Lung (tissue), 12 donors: ENCODE results near the gene HK2. TPM values are rescaled to one million over a fixed set of nuclear protein-coding genes. Genes with fewer than 3 reads are reported as not detected.

ENCODE experiments used
- ATAC-seq: fragments of 200-7000 bp; cut with Tn5 transposase; one replicate; pipeline ENCODE4 v1.9.1; 2020; ENCODE audit warnings: moderate number of reproducible peaks; ENCODE audit not compliant: insufficient read depth, low FRiP score
- DNase-seq, 3 donors: peaks; one replicate each; pipeline ENCODE4 v3.0.0-alpha.2; 2013 to 2017
- H3K27ac ChIP-seq, 2 donors: one replicate each; pipeline ENCODE4 v1.5.1; 2013; ENCODE audit warnings: mild to moderate bottlenecking in 2 of 2, moderate library complexity in 2 of 2, control low read depth in 1 of 2, inconsistent platforms in 1 of 2, low read depth in 1 of 2, low read length in 1 of 2
- H3K27me3 ChIP-seq, 3 donors: one replicate each; pipeline ENCODE4 v1.5.1; 2013; ENCODE audit warnings: low read length in 2 of 3; ENCODE audit not compliant: control insufficient read depth in 3 of 3, insufficient read depth in 3 of 3
- H3K36me3 ChIP-seq, 4 donors: one replicate each; pipeline ENCODE4 v1.5.1; 2013; ENCODE audit warnings: low read length in 4 of 4, mild to moderate bottlenecking in 1 of 4, moderate library complexity in 1 of 4; ENCODE audit not compliant: control insufficient read depth in 4 of 4, insufficient read depth in 4 of 4
- H3K4me1 ChIP-seq, 5 donors: one replicate each; pipeline ENCODE4 v1.5.1; 2013; ENCODE audit warnings: low read length in 5 of 5, mild to moderate bottlenecking in 2 of 5, moderate library complexity in 1 of 5; ENCODE audit not compliant: control insufficient read depth in 5 of 5, insufficient read depth in 5 of 5
- H3K4me3 ChIP-seq: one replicate; pipeline ENCODE4 v1.5.1; 2013; ENCODE audit warnings: mild to moderate bottlenecking, control low read depth, moderate library complexity
- H3K9ac ChIP-seq, 2 donors: one replicate each; pipeline ENCODE4 v1.5.1; 2013; ENCODE audit warnings: low read length in 2 of 2, control low read depth in 1 of 2; ENCODE audit not compliant: insufficient read depth in 1 of 2
- H3K9me3 ChIP-seq, 4 donors: one replicate each; pipeline ENCODE4 v1.5.1; 2013; ENCODE audit warnings: low read length in 3 of 4, mild to moderate bottlenecking in 1 of 4, moderate library complexity in 1 of 4; ENCODE audit not compliant: control insufficient read depth in 4 of 4, insufficient read depth in 3 of 4
- WGBS, 2 donors: extraction: QIAGEN DNeasy Blood & Tissue Kit; methylation state at CpG; one replicate each; pipeline ENCODE4 v1.1.7; 2013; 5-methylcytosine and 5-hydroxymethylcytosine counted together
- polyA plus RNA-seq, 2 donors: library from polyadenylated mRNA; stranded (reverse); fragments of 200-250 nt; gene quantifications; one replicate each; pipeline ENCODE4 v1.2.1, GENCODE V29; 2013
- total RNA-seq, 2 donors: library from RNA; depleted of rRNA in 1 of 2; stranded (reverse); fragments of >200 nt in 1 of 2; gene quantifications; one replicate each; pipeline ENCODE4 v1.2.1, GENCODE V29; 2014 to 2021
- TF ChIP-seq, protein P1 (sequence below): IDR thresholded peaks from 2 replicates; pipeline ENCODE4 v1.5.1; 2012; ENCODE audit warnings: mild to moderate bottlenecking; ENCODE audit errors: control extremely low read depth, extremely low read depth
- donor health status: control.
- donor health status: control.
- donor health status: Bipolar disorder and iron deficiency.
- donor health status: healthy.
- donor health status: DM: yes; HTN: yes; CAD: no.

The HK2 gene
- total and polyA plus RNA-seq, 4 donors, result 13.6 to 43.1 (median 20.8) TPM

DNA sequence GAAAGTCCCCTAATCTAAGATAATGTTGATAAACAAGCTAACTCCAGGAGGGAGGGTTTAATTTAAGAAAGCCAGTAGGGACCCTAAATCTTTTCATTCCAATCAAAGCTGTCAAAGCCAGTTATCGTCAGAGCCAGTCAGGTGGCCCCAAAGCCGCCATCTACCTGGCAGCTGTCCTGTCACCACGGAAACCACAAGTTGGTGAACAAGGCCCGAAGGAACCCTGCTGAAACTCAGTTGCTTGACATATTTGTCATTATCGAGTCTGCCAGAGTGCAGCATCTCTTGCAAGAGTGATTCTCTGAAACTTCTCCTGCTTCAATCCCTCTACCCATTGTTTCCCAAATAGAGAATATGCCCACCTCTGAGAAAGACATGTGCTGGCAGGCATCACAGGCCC is 93.7 kb downstream of the HK2 start:
- 73 to 78% methylated on average over 5 of the region's 5 CpGs for WGBS, 2 donors
- Histone ChIP-seq H3K27me3 (no peaks in the 10 kb centered on the region), H3K27ac (no peak overlapping the region), H3K9me3 (peaks cover 0 to 4% (median 0%) of the 10 kb centered on the region in 4 donors), H3K9ac (no peak overlapping the region), H3K4me1 (peaks cover 0 to 3% (median 0%) of the 10 kb centered on the region in 5 donors), H3K4me3 (no peak overlapping the region), H3K36me3 (no peaks in the 10 kb centered on the region)
- no peak for DNase-seq
- TF ChIP-seq, protein P1, sequence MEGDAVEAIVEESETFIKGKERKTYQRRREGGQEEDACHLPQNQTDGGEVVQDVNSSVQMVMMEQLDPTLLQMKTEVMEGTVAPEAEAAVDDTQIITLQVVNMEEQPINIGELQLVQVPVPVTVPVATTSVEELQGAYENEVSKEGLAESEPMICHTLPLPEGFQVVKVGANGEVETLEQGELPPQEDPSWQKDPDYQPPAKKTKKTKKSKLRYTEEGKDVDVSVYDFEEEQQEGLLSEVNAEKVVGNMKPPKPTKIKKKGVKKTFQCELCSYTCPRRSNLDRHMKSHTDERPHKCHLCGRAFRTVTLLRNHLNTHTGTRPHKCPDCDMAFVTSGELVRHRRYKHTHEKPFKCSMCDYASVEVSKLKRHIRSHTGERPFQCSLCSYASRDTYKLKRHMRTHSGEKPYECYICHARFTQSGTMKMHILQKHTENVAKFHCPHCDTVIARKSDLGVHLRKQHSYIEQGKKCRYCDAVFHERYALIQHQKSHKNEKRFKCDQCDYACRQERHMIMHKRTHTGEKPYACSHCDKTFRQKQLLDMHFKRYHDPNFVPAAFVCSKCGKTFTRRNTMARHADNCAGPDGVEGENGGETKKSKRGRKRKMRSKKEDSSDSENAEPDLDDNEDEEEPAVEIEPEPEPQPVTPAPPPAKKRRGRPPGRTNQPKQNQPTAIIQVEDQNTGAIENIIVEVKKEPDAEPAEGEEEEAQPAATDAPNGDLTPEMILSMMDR, result no peak
- ATAC-seq, result no peak

GRCh38 chr2:74930811-74931486 is 97.0 kb downstream of the HK2 start:
- H3K4me3 ChIP-seq, result no peak overlapping the region
- no peak for DNase-seq
- peaks cover 0 to 2% (median 0%) of the 10 kb centered on the region in 5 donors for H3K4me1 ChIP-seq
- no peak for ATAC-seq
- no peak overlapping the region for H3K9ac ChIP-seq
- H3K36me3 ChIP-seq, result peaks cover 0 to 4% (median 0%) of the 10 kb centered on the region in 4 donors
- H3K27me3 ChIP-seq, result no peaks in the 10 kb centered on the region
- no peak overlapping the region for H3K27ac ChIP-seq
- H3K9me3 ChIP-seq, result peaks cover 0 to 7% (median 0%) of the 10 kb centered on the region in 4 donors
- WGBS, 2 donors, result 90 to 96% methylated on average over 8 of the region's 8 CpGs
- TF ChIP-seq, protein P1, result no peak

- Histone ChIP-seq H3K9ac (no peak overlapping the region), H3K9me3 (peaks cover 0 to 7% (median 0%) of the 10 kb centered on the region in 4 donors), H3K4me1 (peaks cover 0 to 2% (median 0%) of the 10 kb centered on the region in 5 donors), H3K4me3 (no peak overlapping the region), H3K36me3 (peaks cover 0 to 4% (median 0%) of the 10 kb centered on the region in 4 donors), H3K27ac (no peak overlapping the region), H3K27me3 (peaks cover 0 to 2% (median 0%) of the 10 kb centered on the region in 3 donors)
- 93 to 95% methylated on average over 2 of the region's 2 CpGs for WGBS, 2 donors
- DNase-seq, result no peak
- TF ChIP-seq, protein P1, result no peak
- ATAC-seq, result no peak
Observed at GRCh38 chr2:74931940-74932339, 98.0 kb downstream of the HK2 start.
